GM19452 (cell line): Measurements from ENCODE around the gene NRL.
A peak's percentile ranks its signal among the peaks of the same experiment; 100 is the strongest.

Source experiments
- ATAC-seq: cut with Tn5 transposase; IDR thresholded peaks from one replicate; pipeline ENCODE4 v1.9.1; 2021; ENCODE audit not compliant: unreplicated experiment

NRL gene

DNA sequence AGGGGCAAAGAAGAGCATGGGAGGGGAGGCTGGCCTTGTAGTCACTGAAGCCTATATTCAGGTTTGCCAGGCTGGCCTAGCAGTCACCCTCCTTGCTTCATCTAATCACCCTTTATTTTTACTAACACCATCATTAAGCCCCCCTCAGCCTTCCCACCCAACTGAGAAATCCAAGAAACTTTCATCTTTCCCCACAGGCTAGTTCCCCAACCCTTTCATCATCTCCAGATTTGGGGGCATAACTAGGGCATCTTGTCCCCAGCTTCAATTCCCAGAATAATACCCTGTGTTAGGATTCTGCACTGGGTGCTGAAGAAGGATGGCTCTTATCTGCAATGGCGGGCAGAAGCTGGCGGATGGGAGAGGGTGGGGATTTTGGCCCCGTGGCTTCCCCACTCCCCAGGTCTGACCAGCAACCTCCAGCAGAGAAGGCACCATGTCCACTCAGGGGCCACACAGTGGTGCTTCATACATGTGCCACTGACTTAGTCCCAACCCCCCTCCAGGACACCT lies 13.7 kb downstream of the NRL start:
- no peak for ATAC-seq

DNA sequence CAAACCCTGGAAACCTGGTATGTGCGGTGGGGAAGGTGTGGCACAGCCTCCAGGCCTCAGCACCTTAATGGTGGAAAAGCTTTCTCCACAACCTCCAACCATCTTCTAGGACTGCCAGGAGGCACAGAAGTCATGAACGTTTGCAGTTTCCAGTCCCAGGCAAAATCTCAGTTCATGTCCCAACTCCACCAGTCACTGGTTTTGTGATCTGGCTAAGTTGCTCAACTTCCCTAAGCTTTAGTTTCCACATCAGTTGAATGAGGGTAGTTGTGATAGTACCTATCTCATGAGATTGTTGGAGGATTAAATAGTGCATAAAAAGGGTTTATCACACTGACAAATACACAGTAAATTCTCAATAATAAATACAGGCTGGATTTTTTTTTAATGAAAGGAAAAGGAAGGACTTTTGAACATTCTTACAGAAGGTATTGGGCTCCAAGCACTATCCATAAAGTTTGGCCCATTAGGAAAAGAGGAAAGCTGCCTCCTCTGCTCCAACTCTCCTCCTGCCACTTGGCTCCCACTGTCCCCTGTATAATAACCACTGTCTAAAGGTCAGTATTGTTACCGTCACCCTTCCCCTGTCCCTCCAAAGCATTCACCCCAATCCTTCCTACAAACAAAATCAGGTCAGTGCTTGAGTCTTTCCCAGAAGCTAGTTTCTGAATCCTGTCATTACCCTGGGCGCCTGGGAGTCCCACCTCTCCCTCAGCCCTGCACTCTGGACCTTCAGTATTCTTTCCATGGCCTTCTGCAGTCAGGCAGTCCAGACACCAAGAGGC lies 14.4 kb downstream of the NRL start:
- ATAC-seq, result no peak

DNA sequence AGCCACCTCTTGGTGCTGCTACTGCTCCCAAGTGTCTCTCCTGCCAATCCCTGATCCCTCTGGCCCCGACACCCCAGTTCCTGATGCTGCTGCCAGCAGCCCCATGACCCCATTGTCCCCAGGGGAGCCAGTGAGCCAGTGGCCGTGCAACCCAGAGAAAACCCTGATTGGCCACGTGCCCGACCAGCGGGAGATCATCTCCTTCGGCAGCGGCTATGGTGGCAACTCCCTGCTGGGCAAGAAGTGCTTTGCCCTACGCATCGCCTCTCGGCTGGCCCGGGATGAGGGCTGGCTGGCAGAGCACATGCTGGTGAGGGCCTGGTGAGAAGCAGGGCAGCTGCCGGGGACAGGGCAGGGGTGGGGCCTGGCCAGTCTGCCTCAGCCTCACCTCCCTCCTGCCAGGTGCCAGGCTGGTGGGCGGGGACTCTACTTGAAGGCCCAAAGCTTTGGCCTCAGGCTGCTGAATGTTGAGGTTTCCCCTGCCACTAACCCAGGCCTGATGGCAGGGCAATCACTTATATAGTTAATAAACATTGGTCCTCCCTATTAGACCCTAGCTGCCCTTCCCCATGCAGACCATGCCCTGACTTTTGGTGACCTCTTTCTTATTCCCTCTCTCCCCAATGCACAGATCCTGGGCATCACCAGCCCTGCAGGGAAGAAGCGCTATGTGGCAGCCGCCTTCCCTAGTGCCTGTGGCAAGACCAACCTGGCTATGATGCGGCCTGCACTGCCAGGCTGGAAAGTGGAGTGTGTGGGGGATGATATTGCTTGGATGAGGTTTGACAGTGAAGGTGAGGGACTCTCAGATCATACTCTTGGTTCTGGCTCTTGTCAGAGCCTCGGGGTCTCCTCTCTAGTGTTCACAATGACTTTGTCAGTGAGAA lies 15.6 kb downstream of the NRL start:
- no peak for ATAC-seq

DNA sequence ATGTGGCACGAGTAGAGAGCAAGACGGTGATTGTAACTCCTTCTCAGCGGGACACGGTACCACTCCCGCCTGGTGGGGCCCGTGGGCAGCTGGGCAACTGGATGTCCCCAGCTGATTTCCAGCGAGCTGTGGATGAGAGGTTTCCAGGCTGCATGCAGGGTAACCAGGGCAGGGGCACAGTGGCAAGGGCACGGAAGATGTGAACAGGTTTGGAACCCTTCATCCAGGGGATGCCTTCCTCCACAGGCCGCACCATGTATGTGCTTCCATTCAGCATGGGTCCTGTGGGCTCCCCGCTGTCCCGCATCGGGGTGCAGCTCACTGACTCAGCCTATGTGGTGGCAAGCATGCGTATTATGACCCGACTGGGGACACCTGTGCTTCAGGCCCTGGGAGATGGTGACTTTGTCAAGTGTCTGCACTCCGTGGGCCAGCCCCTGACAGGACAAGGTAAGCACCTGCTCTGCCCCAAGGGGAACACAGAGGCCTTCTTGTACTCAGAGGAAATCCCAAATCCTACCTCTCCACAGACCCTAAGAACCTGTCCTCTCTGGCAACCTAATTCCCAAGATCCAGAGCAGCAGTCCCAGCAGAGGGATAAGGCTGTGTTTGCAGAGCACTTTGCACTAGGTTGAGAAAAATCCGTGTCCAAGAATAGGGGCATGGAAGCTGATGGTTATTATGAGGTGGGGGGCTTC lies 16.4 kb downstream of the NRL start:
- no peak for ATAC-seq

DNA sequence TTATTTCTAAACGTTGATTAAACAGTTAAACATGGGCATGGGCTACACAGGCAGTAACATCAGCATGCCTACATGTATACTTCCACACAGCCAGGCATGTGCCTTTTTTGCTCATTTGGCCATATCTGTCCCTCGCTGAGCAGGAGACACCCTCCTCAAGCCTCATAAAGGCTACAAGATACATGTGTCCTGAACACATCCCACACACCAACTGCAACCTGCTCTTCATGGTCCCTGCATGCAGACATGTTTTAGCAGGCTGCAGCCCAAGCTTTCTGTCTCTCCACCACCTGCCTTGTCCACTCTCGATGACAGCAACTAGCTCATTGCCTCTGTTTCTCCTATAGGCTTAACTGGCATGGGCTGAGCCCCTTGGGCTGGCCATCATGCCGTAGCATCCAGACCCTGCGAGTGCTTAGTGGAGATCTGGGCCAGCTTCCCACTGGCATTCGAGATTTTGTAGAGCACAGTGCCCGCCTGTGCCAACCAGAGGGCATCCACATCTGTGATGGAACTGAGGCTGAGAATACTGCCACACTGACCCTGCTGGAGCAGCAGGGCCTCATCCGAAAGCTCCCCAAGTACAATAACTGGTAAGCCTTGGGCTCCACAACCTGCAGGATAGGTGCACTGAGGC lies 18.1 kb downstream of the NRL start:
- ATAC-seq, result no peak

DNA sequence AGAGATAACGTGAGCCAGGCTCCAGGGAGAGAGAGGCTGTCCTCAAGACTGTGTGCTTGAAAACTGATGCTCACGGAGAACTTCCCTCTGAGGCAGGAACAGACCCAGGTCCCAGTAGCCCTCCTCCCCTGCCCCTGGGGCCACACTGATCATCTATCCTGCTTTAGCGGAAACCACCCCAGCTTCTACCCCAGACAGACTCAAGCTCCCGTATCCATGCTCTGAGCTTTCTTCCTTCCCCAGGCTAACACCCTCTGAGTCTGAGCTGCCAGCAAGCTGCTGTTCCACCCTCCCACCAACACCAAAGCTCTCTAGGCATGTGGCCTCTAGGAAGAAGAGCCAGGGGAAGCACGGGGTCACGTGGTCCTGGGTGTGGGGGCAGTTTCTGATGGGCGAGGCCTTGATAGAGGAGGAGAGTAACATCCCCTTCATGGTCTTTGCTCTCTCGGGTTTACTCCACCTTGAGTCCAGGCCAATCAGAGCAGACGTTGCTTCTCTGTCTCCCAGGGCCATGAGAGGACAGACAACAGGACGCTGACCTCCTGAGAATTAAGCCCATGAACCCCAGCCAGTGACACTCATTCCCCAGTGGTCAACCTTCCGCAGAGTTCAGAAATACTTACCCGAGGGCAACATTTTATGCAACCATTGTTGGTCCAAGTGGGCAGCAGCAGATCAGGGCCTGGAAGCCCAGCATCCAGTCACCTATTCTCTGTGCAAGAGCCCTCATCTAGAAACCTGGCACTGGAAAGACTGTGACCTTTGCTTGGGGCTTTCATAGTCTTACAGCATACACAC lies 19.3 kb downstream of the NRL start:
- peak; percentile 66 for ATAC-seq

DNA sequence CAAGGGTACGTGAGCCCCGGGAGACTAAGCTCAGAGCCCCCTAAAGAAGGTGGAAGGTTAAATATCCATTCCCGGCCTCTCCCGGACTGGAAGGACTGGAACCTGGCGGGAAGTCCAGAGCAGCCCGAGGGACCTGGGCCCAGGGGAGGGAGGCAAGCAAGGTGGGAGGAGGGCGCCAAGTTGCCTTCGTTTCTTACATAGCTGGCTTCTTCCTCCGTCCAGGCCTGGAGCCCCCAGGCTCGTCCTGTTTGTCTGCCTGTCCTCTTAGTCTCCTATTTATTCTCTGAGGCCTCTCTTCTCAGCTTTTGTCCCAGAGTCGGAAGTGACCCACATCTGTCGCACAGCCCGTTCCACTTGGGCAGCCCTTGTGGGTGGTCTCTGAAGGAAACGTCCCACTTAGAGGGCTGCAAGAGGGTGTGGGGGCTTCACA lies 19.9 kb downstream of the NRL start:
- no peak for ATAC-seq

DNA sequence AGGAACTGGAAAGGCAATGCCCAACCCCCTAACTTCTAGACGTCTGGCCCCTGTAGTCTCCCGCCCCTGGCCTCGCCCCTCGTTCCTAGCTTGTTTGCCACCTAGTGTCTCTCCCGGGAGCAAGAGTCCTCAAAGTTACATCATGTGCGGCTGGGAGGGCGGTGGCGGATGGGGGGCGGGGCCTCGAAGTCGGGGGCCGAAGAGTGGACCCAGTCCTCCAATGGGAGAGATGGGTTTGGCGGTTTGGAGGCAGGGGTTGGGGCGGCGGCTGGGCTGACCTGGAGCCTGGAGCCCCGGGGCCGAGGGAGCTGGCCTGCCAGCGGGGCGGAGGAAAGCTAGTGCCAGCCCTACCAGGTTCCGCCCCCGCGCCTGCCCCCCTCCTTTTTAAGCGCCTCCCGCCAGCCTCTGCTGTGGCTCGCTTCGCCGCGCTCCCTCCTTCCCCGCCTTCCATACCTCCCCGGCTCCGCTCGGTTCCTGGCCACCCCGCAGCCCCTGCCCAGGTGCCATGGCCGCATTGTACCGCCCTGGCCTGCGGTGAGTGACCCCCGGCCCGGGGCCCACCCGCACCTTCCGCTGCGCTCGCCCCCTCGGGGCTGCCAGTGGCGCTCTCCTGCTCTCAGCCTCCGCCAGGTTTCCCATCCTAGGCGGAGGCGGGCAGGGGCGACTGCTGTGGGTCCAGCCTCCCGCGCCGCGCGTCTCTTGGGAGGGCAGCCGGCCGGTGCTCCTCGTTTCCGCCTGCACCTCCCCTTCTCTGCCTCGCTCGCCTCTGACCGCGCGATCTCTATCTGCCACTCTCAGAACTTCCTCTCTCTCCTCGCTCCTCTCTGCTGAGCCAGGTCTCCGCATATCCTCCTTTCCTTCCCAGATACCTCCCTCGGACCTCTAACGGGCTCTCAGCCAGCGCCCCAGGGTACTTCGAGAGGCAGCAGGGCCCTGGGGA lies 20.6 kb downstream of the NRL start, which contains the start of gene PCK2:
PCK2 (plus strand) TSS at position 411 of the 940 bp plus-strand sequence; CDS start at position 506, 95 bp downstream.
- ATAC-seq, result peak; percentile 44

DNA sequence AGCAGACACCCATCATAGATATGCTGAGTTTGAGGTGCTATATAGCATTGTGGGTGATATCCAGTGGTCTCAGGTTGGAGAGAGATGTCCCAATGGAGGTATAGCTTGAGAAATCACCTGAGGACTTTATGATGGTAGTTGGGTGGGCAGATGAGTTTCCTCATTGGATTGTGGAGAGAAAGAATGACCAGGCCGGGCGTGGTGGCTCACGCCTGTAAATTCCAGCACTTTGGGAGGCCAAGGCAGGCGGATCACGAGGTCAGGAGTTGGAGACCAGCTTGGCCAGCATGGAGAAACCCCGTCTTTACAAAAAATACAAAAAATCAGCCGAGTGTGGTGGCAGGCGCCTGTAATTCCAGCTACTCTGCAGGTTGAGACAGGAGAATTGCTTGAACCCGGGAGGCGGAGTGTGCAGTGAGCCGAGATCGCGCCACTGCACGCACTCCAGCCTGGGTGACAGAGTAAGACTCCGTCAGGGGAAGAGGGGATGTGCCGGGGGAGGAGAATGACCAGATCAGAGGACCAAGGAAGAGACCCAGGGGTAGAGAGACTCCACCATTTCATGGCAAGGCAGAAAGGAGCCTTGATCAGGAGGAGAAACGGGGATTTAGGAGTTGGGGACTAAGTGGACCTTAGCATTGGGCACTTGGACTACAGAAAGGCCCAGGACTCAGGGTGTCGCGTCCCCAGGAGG lies 21.4 kb downstream of the NRL start:
- ATAC-seq, result no peak

DNA sequence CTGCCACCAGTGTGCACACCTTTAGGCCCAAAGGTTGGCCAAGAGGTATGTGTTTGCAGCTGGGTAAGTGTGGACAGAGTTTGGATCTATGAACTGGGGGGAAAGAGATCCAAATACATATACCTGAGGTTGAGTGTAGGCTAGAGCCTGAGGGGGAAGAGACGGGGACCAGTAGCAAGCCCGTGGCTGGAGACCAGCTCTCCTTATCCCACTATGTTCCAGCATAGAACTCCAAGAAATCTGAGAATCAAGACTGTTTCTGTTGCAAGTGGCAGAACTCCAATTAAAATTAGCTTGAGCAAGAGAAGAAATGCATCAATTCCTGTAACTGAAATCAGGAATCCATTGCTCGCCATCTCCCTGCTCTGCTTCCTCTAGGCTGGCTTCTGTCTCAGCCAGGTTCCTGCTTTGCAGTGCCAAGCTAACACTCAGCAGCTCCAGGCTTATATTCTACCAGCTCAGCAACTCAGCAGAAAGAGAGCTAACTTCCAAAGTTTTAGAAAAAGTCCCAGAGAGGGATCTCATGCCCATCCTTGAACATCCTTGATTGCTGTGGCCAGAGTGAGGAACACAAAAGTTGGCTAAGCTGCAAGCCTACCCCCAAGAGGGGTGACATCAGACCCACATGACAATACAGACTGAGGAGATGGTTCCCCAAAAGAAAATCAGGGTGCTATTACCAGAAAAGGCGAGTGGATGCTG lies 22.1 kb downstream of the NRL start:
- ATAC-seq, result no peak

DNA sequence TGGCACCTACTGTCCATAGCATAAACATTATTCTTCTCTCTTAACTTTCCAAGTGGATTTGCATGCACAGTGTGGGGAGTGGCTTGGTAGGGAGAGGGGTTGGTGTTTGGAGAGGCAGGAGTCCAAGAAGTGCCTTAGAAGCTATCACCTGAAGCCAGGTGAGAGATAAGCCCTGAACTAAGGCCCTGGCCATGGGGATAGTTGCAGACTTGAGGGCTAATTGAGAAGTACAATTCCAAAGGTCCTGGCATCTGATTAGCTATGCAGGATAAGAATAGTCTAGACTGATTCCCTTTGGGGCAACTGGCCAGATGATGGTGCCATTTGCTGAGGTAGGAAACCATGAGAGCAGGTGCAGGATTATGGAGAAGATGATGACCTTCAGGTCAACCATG lies 22.6 kb downstream of the NRL start:
- no peak for ATAC-seq

DNA sequence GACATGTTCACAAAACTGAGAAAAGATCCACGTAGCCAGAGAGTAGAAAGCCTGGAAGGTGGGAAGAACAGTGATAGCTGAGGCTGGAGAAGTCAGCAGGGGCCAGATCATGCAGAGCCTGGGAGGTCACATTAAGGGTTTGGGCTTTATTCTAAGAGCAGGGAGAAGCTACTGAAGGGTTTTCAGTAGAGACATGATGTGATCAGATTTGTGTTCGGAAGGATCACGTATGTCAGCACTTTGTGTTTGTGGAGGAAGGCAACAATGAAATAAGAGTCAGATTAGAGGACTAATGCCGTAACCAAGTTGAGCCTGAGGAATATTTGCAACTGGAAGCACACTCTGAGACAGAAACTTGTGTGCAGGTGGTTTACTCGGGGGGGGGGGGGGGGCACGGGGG lies 24.9 kb downstream of the NRL start:
- no peak for ATAC-seq

DNA sequence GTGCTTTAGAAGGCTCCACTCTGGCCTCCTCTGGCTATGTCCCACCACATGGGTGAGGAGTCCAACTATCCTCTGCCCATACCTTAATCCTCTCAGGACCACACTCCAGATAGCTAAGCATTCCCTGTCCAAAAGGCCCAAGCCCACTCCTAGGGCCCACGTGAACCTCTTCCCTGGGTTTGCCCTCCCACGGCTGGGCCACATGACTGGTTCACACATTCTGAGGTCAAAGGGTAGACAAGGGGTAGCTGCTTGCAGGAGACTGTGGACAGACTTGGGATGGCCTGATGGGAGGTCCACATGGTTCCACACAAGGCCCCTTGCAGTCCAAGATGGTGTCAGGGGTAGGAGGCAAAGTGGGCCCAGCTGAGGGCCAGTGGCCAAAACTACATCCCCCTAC lies 26.7 kb downstream of the NRL start:
- ATAC-seq, result no peak

DNA sequence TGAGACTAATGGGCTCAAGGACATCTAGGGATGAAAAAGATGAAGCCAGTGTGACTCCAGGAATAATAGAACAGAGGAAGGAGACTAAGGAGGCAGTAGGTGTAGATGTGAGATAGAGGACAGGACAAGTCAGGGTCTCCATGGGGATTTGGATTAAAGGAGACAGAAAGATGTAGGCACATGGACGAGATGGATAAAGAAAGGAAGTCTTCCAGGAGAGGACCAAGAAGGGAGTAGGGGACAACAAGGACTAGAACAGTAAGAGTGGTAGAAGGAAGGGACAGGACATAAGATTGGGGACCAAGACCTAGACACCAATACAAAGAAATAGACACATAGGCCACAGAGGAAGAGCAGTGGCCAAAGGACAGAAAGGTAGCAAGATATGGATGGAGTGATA lies 27.7 kb downstream of the NRL start:
- ATAC-seq, result no peak

DNA sequence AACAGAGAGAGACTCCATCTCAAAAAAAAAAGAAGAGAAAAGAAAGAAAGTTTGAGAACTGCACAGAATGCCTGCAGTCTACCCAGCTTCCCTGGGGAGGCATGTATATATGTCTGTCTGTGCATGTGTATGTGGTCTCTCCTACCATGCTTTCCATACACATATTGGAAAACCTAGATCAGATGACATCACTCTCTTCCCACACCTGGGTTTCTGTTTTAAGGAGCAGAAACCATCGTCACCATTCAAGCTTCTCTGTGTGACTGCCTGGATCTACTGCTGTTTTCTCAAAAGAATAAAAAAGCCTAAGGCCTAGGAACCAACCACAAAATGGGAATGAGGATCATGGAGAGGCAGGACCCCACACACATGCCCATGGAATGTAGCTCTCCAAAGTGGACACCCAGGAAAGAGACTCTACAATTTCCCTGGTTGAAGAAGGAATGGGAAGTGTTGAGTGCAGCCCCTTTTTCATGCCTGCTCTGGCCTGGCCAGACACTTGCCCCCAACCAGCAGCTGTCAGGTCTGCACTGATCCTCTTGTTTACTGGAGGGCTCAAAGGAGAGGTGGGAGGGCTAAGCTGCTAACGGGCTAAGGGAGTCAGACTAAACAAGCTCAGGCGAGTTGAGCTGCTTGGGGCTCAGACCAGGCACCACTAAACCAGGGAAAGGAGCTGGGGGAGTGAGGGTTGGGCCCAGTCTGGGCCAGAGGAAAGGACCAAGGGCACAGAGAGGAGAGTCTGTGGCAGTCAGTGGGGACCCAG lies 28.4 kb downstream of the NRL start:
- no peak for ATAC-seq

DNA sequence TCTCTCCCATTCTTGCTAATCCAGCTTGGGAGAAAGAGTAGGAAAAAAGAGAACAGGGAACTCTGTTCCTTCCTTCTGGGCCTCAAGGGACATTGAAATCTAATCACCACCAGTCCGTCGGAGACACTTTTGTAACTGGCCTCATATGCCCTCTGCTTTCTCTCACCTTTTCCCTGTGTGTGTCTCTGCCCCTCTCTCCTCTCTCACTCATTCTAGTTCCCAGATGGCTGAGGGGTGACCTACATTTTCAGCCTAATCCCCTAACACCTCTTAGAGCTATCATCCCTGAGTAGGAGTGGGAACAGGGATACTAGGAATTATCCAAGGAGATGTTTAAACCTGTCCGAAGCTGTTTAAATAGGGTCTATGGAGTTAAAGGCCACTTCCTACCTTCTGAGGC lies 29.5 kb downstream of the NRL start:
- ATAC-seq, result no peak

DNA sequence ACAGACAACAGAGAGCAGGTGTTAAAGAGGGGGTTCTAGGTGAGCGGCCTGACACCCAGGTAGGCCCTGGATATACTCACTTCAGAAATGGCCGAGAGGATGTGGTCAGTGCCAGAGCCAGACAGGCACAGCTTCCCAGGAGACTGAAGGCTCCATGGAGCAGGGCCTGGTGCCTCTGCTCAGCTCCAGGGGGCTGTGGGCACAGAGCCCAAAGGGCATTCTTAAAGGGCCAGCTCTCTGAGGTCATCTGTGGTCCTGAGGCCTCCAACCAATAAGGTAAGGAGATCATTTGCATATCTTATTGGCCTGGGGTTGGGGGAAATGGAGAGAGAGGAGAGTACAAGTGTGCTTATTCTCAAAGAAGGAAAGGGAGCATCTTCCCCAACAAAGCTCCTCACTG lies 30.3 kb downstream of the NRL start:
- ATAC-seq, result no peak
